Mucosa of descending colon (tissue), 3 donors: ENCODE data around the gene CEP131. TPM values are rescaled to one million over a fixed set of nuclear protein-coding genes. Genes with fewer than 3 reads are reported as not detected.

ENCODE experiments used
- ATAC-seq: fragments of 200-7000 bp; cut with Tn5 transposase; one replicate; pipeline ENCODE4 v1.9.1; 2020; ENCODE audit warnings: mild to moderate bottlenecking, moderate library complexity
- DNase-seq, 3 donors: peaks; one replicate each; pipeline ENCODE4 v3.0.0-alpha.2; 2020
- H3K36me3 ChIP-seq: fragments of 200-600 bp; one replicate; pipeline ENCODE4 v1.8.0; 2021; ENCODE audit warnings: low read depth, mild to moderate bottlenecking
- H3K4me1 ChIP-seq: fragments of 200-600 bp; one replicate; pipeline ENCODE4 v1.8.0; 2021; ENCODE audit warnings: low read depth, mild to moderate bottlenecking
- H3K4me3 ChIP-seq: fragments of 200-600 bp; one replicate; pipeline ENCODE4 v1.8.0; 2021; ENCODE audit warnings: mild to moderate bottlenecking
- H3K9me3 ChIP-seq: fragments of 200-600 bp; one replicate; pipeline ENCODE4 v1.8.0; 2021; ENCODE audit warnings: mild to moderate bottlenecking
- intact Hi-C, 2 donors: fragments of 100-400 bp; cut with DNase I in 1 of 2; cut with micrococcal nuclease in 1 of 2; formaldehyde crosslinking; loops; one replicate each; pipeline versions ENCODE4 v1.11.0 to v1.11.1; 2022; cut with DNase I, micrococcal nuclease
- total RNA-seq, 3 donors: library from RNA; stranded (reverse); fragmentation: NEBNext Ultra II Directional in 2 of 3; extraction: Animal tissue kit (Norgen Biotek cat#: 25700) in 2 of 3; gene quantifications; one replicate each; pipeline versions ENCODE4 v1.2.1 to v1.2.4, GENCODE V29; 2021 to 2023
- TF ChIP-seq, protein P1 (sequence below): fragments of 200-600 bp; IDR thresholded peaks from one replicate; pipeline ENCODE4 v1.8.0; 2022; ENCODE audit warnings: antibody characterized with exemption, mild to moderate bottlenecking
- donor health status: DM: no; HTN: no; CAD: no; lungs with moderate emphysema.
- donor health status: DM: no; HTN: no; CAD: no.
- donor health status: DM: no; HTN: yes; CAD: no.

Gene CEP131
- total RNA-seq, 3 donors from 2014 or later = 5.7 to 9.3 (median 8.7) TPM

DNA sequence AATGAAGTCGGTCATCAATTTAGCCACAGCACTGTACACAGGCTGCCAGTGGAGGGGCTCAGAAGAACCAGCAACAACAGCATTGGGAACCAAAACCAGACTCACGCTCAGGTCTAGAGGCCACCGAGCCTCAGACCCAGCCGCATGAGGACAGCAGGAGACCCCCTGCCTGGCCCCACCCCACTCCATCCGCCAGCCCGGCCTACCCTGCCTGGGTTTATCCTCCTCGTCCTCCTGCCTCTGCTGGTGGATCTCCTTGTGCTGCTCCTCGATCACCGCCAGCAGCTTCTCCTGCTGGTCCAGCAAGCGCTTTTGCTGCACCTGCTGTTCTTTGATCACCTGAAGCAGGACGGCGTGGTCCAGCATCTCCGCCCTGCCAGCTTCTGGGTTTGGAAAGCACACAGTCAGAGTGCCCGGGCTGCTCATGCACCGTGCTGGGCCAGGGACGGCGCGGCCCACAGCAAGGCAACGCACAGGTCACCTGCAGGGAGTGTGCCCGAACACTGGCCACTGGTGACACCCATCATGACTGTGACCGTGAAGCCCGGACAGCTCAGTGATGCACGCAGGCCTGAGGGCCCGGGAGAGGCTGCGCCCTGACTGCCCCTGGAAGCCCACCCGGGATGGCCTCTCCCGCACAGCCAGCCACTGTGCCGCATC, 24.0 kb upstream of the CEP131 start:
- DNase-seq (peak in 1 of 3 donors; percentile 45), ATAC-seq (no peak)
- H3K36me3 ChIP-seq = no peaks in the 10 kb centered on the region
- peaks cover 18% of the 10 kb centered on the region for H3K4me1 ChIP-seq
- TF ChIP-seq, protein P1, sequence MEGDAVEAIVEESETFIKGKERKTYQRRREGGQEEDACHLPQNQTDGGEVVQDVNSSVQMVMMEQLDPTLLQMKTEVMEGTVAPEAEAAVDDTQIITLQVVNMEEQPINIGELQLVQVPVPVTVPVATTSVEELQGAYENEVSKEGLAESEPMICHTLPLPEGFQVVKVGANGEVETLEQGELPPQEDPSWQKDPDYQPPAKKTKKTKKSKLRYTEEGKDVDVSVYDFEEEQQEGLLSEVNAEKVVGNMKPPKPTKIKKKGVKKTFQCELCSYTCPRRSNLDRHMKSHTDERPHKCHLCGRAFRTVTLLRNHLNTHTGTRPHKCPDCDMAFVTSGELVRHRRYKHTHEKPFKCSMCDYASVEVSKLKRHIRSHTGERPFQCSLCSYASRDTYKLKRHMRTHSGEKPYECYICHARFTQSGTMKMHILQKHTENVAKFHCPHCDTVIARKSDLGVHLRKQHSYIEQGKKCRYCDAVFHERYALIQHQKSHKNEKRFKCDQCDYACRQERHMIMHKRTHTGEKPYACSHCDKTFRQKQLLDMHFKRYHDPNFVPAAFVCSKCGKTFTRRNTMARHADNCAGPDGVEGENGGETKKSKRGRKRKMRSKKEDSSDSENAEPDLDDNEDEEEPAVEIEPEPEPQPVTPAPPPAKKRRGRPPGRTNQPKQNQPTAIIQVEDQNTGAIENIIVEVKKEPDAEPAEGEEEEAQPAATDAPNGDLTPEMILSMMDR = no peak
- intact Hi-C loops = no loop called here
- no peaks in the 10 kb centered on the region for H3K9me3 ChIP-seq
- no peak overlapping the region for H3K4me3 ChIP-seq

- Histone ChIP-seq H3K9me3 (no peaks in the 10 kb centered on the region), H3K36me3 (no peaks in the 10 kb centered on the region), H3K4me3 (no peak overlapping the region), H3K4me1 (peaks cover 16% of the 10 kb centered on the region)
- TF ChIP-seq, protein P1 = no peak
- DNase-seq = peak in 1 of 3 donors; percentile 41
- intact Hi-C loops = no loop called here
- ATAC-seq = no peak
Measured at GRCh38 chr17:81246343-81246670, 23.5 kb upstream of the CEP131 start.

DNA sequence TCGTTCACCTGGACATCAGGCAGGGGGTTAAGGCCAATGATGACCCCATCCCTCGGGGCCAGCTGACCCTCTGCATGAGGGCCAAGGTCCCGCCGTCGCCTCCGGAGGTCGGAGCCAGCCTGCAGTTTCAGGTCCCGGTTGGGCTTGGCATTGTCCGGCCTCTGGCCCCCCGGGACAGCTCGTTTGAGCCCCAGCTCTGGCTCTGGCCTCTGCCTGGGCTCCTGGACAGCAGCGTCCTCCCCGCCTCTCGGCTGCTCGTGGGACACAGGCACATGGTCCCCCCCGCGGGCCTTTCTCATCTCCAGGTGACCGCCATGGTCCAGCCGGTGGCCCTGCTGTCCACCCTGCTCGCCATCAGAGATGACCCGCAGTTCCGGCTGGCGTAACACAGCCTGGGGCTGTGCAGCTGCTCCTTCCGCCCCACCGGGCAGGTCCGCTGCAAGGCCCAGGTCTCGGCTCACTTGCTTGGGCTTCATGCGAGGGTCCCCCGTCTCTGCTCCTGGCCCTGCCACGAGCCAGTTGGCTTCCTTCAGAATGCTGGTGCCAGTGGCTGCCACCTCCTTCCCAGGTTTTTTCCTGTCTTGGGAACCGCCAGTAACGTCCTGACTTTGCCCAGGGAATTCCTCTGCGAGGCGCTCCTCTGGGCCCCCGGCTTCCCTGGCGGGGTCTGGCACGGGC, 23.0 kb upstream of the CEP131 start:
- ATAC-seq = no peak
- Histone ChIP-seq H3K4me1 (peaks cover 11% of the 10 kb centered on the region), H3K36me3 (no peaks in the 10 kb centered on the region), H3K4me3 (no peak overlapping the region), H3K9me3 (no peaks in the 10 kb centered on the region)
- DNase-seq = peak in 1 of 3 donors; percentile 52
- TF ChIP-seq, protein P1 = no peak
- intact Hi-C loops = no loop called here

- no peak for ATAC-seq
- Histone ChIP-seq H3K4me1 (peaks cover 9% of the 10 kb centered on the region), H3K4me3 (no peak overlapping the region), H3K9me3 (no peaks in the 10 kb centered on the region), H3K36me3 (no peaks in the 10 kb centered on the region)
- TF ChIP-seq, protein P1 = no peak
- peak in 1 of 3 donors; percentile 41 for DNase-seq
- intact Hi-C loops = no loop called here
Measured at GRCh38 chr17:81245024-81245664, 22.4 kb upstream of the CEP131 start.

- ATAC-seq (no peak), DNase-seq (peak in 1 of 3 donors; percentile 49)
- peaks cover 9% of the 10 kb centered on the region for H3K4me1 ChIP-seq
- no peak overlapping the region for H3K4me3 ChIP-seq
- H3K9me3 ChIP-seq = no peaks in the 10 kb centered on the region
- TF ChIP-seq, protein P1 = no peak
- intact Hi-C loops = no loop called here
- no peaks in the 10 kb centered on the region for H3K36me3 ChIP-seq
Measured at GRCh38 chr17:81244358-81245023, 21.7 kb upstream of the CEP131 start.
